Colon (tissue), 2 donors: ENCODE data around the gene TMEM11.
"Not testable (repeated sequence)": the region's sequence is repeated elsewhere in the genome, so short reads cannot be mapped to it uniquely, and the experiment has no call there.

Source experiments
- FAIRE-seq: peaks from 2 replicates; lab custom pipeline; 2012; peaks lifted over from hg19 to GRCh38; lab: Jason Lieb, UNC
- donor health status: control.
- donor health status: control.

Gene TMEM11

GRCh38 chr17:21210411-21211076, 3.4 kb downstream of the TMEM11 start:
- no peak for FAIRE-seq

GRCh38 chr17:21209511-21210175, 4.3 kb downstream of the TMEM11 start:
- FAIRE-seq: no peak

GRCh38 chr17:21208352-21208751, 5.6 kb downstream of the TMEM11 start:
- no peak for FAIRE-seq

DNA sequence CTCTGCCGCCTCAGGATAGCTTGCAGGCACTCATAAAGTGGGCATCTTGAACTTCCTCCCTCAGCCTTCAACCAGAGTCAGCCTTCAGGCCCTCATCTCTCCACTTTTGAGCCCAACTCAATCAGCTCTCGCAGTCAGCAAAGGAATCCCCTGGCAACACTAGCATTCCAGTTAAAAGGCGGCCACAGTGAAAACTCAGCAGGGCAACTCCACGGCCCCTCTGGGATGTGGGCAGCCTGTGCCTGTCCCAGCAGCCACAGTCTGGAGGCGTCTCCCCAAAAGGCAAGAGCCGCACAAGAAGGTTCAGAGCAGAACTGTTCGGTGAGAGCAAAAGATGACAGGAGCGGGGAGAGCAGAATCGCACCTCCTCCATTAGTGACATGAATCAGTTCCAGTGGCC, 9.0 kb downstream of the TMEM11 start:
- FAIRE-seq: no peak

DNA sequence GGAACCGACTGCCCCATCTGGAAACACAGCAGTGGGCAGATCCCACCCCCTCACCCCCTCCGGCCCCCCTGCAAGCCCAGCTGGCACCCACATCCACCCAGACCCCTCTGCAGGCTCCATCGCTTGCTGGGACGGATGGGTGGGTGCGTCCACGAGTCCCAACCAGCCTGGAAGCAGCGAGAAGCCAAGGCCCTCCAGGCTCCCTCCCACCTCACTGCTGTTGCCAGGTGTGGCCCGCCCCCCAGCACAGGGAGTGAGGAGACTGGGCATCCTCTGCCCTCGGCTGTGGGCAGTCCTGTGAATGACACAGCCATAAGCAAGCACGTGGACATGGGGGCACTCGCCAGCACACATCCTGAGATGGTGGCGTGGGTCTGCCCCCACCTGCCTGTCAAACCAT, 11.4 kb downstream of the TMEM11 start:
- no peak for FAIRE-seq

DNA sequence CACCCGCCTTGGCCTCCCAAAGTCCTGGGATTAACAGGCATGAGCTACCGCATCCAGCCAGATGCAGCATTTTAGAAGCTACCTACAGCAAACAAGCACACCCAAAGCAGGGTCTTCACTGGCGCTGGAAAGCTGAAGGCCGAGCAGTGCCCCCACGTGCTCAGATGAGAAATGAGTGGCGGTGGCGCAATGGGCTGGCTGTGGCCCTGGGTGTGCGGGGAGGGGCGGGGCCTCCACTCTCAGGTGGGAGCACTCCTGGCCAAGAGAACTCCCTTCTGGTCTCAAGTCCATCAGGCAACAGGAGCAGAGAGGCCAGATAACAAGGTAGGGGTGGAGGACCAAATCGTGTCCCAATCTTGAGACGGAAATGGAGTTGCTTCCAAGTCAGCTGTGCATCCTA, 12.1 kb downstream of the TMEM11 start:
- FAIRE-seq: no peak

DNA sequence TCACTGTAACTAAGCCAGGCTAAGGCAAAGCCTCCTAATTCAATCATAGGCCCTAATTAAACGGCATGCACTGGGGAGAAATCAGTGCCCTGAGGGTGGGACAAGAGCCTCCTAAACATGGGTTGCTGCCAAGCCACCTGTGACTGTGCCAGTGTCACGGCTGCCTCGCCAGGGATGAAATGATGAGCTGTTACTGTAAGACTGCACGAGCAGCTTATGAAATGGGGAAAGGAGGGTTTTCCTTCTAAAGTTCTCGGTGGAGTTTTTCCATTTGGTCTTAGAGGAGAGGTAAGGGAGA, 12.7 kb downstream of the TMEM11 start:
- FAIRE-seq: no peak

GRCh38 chr17:21200590-21201297, 13.2 kb downstream of the TMEM11 start:
- no peak for FAIRE-seq

- no peak for FAIRE-seq
Measured at GRCh38 chr17:21199856-21200255, 14.1 kb downstream of the TMEM11 start.

DNA sequence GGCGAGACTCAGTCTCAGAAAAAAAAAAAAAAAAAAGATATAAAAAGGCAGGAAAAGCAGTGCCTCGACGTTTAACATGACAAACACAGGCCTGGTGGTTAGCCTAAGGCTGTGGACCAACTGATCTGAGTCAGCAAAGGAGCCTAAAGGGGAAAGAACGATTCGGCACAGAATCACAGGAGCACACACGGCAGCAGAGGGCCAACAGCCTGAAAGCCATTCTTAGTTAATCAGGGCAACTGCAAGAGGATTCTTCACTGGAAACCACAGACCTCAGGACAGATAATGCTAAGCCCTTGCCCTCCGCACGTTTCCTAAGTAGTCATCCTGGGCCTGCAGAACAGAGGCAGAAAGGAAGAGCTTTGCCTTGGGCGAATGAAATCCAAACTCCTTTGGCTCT, 14.7 kb downstream of the TMEM11 start:
- FAIRE-seq: no peak

DNA sequence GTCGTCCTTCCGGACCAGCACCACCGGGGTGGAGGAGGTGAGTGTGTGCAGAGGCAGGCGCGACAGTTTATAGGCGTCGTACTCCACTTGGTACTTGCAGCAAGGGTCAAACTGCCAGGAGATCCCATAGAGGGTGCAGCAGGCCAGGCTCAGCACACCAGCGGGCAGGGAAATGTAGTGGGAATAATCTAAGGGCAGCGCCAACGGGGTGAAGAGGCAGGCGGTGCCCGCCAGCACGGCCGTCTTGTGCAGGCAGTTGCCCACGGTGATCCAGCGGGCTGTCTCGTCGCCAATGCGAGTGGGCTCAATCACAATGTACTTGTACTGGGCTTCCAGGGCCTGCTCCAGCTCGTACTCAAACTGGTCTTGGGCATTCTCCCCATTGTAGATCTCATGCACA, 15.6 kb downstream of the TMEM11 start:
- FAIRE-seq: no peak

- FAIRE-seq: no peak
Measured at GRCh38 chr17:21196126-21196525, 17.8 kb downstream of the TMEM11 start.

DNA sequence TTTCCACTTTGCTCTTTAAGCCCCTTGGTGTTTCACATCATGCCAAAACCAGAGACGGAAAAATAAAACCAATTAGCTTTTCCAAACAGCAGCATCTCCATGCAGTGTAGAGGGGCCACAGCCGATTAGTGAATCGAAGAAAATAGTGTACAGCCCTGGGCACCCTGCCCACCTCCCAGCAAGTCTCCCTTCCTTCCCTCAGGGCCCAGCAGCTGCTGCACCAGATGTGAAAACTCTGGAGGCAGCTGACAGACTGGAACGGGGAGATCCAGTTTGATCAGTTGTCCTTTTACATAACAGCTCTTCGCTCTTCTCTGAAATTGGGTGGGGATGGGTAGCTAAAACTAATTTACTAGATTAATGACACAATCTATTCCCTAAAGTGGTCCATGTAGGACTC, 19.3 kb downstream of the TMEM11 start:
- FAIRE-seq: no peak

GRCh38 chr17:21194226-21194625, 19.7 kb downstream of the TMEM11 start:
- no peak for FAIRE-seq

- FAIRE-seq: no peak
Measured at GRCh38 chr17:21193031-21193430, 20.9 kb downstream of the TMEM11 start.

DNA sequence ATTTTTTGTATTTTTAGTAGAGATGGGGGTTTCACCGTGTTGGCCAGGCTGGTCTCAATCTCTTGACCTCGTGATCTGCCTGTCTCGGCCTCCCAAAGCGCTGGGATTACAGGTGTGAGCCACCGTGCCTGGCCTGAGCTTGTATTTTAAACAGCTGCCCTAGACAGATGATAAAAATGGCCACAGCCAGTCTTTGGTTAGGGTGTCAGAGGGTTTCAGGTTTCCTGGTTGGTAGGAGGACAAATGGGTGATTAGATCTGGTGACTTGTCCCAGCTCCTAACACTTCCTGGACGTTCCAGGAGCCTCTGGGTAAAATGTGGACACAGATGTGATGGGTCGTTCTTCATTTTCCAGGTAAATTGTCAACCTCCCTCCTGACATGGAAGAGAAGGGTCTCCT, 21.5 kb downstream of the TMEM11 start:
- FAIRE-seq: not testable (repeated sequence)

DNA sequence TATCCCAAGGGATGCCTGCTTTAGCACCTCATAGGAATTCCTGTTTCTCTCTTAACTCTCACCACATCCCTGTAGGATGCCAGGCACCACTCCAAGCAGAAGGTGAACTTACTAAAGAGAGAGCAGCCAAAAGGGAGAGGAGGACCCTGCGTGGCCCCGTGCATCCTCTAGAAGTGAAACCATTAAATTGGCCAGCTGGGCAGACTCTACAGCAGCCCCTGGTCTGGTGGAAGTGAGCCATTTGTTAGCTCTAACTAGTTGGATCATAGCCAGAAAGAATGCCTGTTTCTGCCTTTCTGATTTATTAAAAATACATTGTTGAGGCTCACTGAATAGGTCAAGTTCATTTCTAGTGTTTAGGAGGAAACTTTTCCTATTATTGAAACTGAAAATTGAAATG, 22.3 kb downstream of the TMEM11 start:
- no peak for FAIRE-seq

DNA sequence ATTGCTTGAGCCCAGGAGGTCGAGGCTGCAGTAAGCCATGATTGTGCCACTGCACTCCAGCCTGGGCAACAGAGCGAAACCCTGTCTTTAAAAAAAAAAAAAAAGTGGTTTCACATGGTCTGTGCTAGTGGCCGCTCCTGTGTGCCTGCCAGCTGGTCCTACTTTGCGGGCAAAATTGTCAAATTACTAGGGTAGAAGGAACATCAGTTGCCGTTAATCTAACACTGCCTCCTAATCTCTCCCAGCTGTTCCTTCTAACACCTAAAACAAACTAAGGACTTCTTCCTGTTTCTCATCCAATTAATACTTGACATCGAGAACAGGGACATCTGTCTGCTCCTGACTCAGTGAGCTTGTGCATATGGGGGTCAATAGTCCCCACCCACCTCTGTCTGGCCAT, 23.9 kb downstream of the TMEM11 start:
- FAIRE-seq: no peak

DNA sequence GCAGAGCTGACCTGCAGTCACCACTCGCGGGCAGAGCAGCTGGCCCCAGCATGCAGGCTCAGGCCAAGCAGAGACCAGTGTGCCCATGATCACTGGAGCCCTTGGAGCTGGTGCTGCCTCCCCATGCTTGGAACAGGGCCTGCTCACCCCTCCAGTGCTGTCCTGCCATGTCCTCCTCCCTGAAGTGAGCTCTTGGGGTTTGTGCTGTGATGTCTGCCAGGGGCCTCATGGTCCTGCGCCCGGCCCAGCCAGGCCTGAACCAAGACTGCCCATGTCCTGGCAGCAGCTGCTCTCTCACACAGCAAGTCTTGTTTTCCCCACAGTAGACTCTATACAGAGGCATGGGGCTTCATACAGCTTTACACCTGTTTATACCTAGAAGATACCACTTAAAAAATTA, 24.6 kb downstream of the TMEM11 start:
- FAIRE-seq: no peak

DNA sequence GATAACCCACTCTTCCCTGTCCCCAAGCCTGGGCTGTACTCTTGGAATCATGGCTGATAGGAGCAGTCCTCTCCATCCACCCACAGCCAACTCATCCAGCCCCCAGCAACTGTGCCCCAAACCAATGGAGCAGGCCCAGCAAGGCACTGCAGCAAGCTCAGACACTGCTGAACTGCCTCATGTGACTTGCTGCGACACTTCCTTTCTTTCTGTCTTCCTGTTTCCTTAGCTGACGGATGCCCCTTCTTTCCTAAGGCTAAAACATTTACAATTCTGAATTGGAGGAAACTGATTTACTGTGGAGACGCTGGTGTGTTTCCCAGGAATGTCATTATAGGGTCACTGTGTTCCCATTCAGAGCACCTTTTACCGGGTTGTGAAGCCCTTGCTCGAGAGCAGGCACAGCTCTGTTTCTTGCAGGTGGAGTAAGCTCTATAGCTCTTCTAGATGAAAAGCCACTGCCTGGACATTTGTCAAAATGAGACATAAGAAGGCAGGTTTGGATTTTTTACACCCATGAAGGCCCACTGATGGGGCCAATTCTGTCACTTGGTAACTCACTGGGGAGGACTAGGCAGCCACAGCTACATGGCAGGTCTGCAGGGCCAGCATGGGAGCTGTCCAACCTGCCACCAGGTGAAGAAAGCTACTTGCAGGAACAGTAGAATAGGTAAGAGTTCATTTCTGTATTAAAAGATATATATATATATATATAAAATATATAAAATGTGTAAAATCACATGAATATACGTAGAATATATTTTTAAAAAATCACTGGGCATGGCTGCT, 27.4 kb downstream of the TMEM11 start:
- no peak for FAIRE-seq

GRCh38 chr17:21185061-21185460, 28.9 kb downstream of the TMEM11 start:
- FAIRE-seq: no peak

DNA sequence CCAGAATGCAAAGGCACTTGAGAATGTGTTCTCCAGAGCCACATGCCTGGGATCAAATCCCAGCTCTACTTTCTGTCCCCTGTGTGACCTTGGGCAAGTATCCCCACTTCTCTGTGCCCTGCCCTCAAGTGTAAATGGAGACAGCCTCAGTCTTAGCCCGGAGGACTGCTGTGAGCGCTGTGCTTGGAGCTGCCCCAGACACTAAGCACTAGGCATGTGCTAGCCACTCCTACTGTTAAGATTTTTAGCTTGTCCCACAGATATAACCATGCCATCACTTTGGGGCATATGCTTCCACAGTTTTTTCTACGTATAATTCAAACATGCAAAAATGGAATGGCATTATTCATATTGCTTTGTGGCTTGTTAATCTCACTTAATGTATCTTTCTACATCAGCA, 29.4 kb downstream of the TMEM11 start:
- no peak for FAIRE-seq

DNA sequence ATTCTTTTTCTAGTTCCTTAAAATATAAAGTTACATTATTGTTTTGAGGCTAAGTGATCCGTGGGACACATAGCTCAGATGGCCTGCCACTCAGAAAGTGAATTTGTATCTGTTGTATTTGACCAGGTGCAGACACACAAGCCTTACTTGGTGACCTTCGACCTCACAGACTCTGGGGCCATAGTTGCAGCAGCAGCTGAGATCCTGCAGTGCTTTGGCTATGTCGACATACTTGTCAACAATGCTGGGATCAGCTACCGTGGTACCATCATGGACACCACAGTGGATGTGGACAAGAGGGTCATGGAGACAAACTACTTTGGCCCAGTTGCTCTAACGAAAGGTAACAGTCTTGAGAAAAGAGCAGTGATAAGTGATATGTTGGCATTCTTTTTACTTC, 30.5 kb downstream of the TMEM11 start:
- no peak for FAIRE-seq
